Keratinocyte (primary cell): ENCODE results near the gene CMBL. TPM values are rescaled to one million over a fixed set of nuclear protein-coding genes. Genes with fewer than 3 reads are reported as not detected.

Source experiments
- DNase-seq: peaks from one replicate; pipeline ENCODE4 v3.0.0-alpha.2; 2011; ENCODE audit warnings: low read depth, missing footprints, low spot score
- FAIRE-seq: peaks from 2 replicates; lab custom pipeline; 2011; peaks lifted over from hg19 to GRCh38; lab: Jason Lieb, UNC
- H2AFZ ChIP-seq: 2 replicates; pipeline ENCODE4 v1.6.0; 2012; ENCODE audit warnings: low read length, control low read depth, inconsistent platforms; ENCODE audit not compliant: control insufficient read depth
- H3K27ac ChIP-seq: 2 replicates; pipeline ENCODE4 v1.5.1; 2011; ENCODE audit warnings: low read length; ENCODE audit not compliant: control insufficient read depth, insufficient read depth
- H3K27me3 ChIP-seq: 3 replicates; pipeline ENCODE4 v1.6.0; 2011; ENCODE audit warnings: low read length; ENCODE audit not compliant: control insufficient read depth, insufficient read depth; ENCODE audit errors: extremely low read depth
- H3K36me3 ChIP-seq, 2 experiments: 2 replicates in 1 of 2; 3 replicates in 1 of 2; pipeline ENCODE4 v1.5.1; 2011; ENCODE audit warnings: low read length in 2 of 2, mild to moderate bottlenecking in 1 of 2; ENCODE audit not compliant: control insufficient read depth in 2 of 2, insufficient read depth in 2 of 2; ENCODE audit errors: extremely low read depth in 1 of 2
- H3K4me1 ChIP-seq: 3 replicates; pipeline ENCODE4 v1.5.1; 2011; ENCODE audit warnings: low read length; ENCODE audit not compliant: control insufficient read depth, insufficient read depth; ENCODE audit errors: extremely low read depth
- H3K4me2 ChIP-seq: 3 replicates; pipeline ENCODE4 v1.6.0; 2011; ENCODE audit warnings: low read depth, low read length; ENCODE audit not compliant: control insufficient read depth, insufficient read depth; ENCODE audit errors: extremely low read depth
- H3K4me3 ChIP-seq, 3 experiments: fragments of 200-600 bp in 1 of 3; sonication (generic) in 1 of 3; 2 replicates in 2 of 3; 3 replicates in 1 of 3; pipeline ENCODE4 v1.5.1; 2011 to 2016; ENCODE audit warnings: low read length in 3 of 3, mild to moderate bottlenecking in 3 of 3, control low read depth in 2 of 3, inconsistent platforms in 1 of 3, low read depth in 1 of 3, mixed read lengths in 1 of 3, mixed run types in 1 of 3, moderate library complexity in 1 of 3; ENCODE audit not compliant: control insufficient read depth in 2 of 3, insufficient read depth in 2 of 3; ENCODE audit errors: extremely low read depth in 1 of 3
- H3K79me2 ChIP-seq: 2 replicates; pipeline ENCODE4 v1.6.0; 2012; ENCODE audit warnings: low read length; ENCODE audit not compliant: control insufficient read depth, insufficient read depth
- H3K9ac ChIP-seq: 3 replicates; pipeline ENCODE4 v1.6.0; 2011; ENCODE audit warnings: low read length; ENCODE audit not compliant: control insufficient read depth, insufficient read depth; ENCODE audit errors: extremely low read depth
- H3K9me1 ChIP-seq: 3 replicates; pipeline ENCODE4 v1.6.0; 2011; ENCODE audit warnings: low read length; ENCODE audit not compliant: control insufficient read depth, insufficient read depth; ENCODE audit errors: extremely low read depth
- H3K9me3 ChIP-seq: 2 replicates; pipeline ENCODE4 v1.5.1; 2012; ENCODE audit warnings: low read depth, low read length; ENCODE audit not compliant: control insufficient read depth
- H4K20me1 ChIP-seq: 3 replicates; pipeline ENCODE4 v1.6.0; 2011; ENCODE audit warnings: low read length; ENCODE audit not compliant: control insufficient read depth, insufficient read depth; ENCODE audit errors: extremely low read depth
- EZH2 ChIP-seq: IDR thresholded peaks from one replicate; pipeline ENCODE4 v1.6.1; 2012; ENCODE audit warnings: inconsistent platforms, mild to moderate bottlenecking, low read length, moderate library complexity
- dilution Hi-C: fragments of 300-500 bp; cut with MboI; formaldehyde crosslinking; loops from one replicate; pipeline ENCODE4 v1.7.0; 2020; ENCODE audit warnings: low sequenced_read_pairs; ENCODE audit not compliant: extremely low pct_ligation_motif_present
- polyA plus RNA-seq, 5 experiments: library from polyadenylated mRNA; depleted of rRNA in 3 of 5; stranded (reverse) in 3 of 5; stranded (forward) in 1 of 5; unstranded in 1 of 5; fragments of >200 nt; gene quantifications; 1 replicate in 1 of 5; 2 replicates in 3 of 5; 3 replicates in 1 of 5; pipeline versions ENCODE4 v1.2.1 to v1.2.3, GENCODE V29; 2011 to 2012; ENCODE audit warnings: missing spikeins in 2 of 5, low read depth in 1 of 5, low replicate concordance in 1 of 5
- TF ChIP-seq, protein P1 (sequence below), 3 experiments: IDR thresholded peaks in 1 of 3; conservative IDR thresholded peaks in 1 of 3; optimal IDR thresholded peaks in 1 of 3; 2 replicates in 2 of 3; 3 replicates in 1 of 3; pipeline versions ENCODE3 to v1.5.1; 2011; ENCODE audit warnings: low read length in 3 of 3, mild to moderate bottlenecking in 3 of 3, moderate library complexity in 2 of 3, control low read depth in 1 of 3, inconsistent platforms in 1 of 3; ENCODE audit not compliant: insufficient read depth in 2 of 3; ENCODE audit errors: extremely low read depth in 1 of 3

The CMBL gene
- polyA plus RNA-seq, 1 donor (not counting 4 experiments of a cell fraction or from before 2014, with no cell fraction given) = 9.1 TPM

DNA sequence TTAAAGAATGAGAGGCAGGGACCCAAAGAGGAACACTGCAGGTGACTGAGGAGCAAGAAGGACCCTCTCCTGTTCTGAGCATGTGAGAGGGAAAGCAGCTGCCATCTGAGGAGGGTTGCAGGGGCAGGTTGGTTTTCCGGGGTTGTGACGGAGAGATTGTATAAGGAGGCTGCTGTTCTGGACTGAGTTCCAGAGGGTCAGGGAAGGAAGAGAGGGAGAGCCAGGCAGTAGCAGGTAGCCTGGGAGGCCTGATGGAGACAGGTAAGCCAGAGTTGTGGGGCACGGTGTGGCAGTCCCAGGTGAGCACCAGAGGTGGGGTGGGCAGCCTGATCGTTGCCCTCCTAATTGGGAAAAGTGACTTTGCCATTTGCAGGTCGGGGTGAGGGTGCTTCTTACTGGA is 47.8 kb downstream of the CMBL start:
- H3K79me2 ChIP-seq = peaks cover 44% of the 10 kb centered on the region
- DNase-seq (no peak), FAIRE-seq (no peak)
- peaks cover 65 to 77% of the 10 kb centered on the region in 2 experiments for H3K36me3 ChIP-seq
- H3K27me3 ChIP-seq = no peaks in the 10 kb centered on the region
- no peak overlapping the region for H3K9ac ChIP-seq
- H3K4me2 ChIP-seq = no peak overlapping the region
- H2AFZ ChIP-seq = no peak overlapping the region
- H4K20me1 ChIP-seq = peaks cover 8% of the 10 kb centered on the region
- no peaks in the 10 kb centered on the region for H3K4me1 ChIP-seq
- H3K4me3 ChIP-seq = no peak overlapping the region
- TF ChIP-seq, protein P1, sequence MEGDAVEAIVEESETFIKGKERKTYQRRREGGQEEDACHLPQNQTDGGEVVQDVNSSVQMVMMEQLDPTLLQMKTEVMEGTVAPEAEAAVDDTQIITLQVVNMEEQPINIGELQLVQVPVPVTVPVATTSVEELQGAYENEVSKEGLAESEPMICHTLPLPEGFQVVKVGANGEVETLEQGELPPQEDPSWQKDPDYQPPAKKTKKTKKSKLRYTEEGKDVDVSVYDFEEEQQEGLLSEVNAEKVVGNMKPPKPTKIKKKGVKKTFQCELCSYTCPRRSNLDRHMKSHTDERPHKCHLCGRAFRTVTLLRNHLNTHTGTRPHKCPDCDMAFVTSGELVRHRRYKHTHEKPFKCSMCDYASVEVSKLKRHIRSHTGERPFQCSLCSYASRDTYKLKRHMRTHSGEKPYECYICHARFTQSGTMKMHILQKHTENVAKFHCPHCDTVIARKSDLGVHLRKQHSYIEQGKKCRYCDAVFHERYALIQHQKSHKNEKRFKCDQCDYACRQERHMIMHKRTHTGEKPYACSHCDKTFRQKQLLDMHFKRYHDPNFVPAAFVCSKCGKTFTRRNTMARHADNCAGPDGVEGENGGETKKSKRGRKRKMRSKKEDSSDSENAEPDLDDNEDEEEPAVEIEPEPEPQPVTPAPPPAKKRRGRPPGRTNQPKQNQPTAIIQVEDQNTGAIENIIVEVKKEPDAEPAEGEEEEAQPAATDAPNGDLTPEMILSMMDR (optimal IDR thresholded peaks at IDR 0.05 in 1 of 3, IDR thresholded peaks at IDR 0.05 in 1 of 3, conservative IDR thresholded peaks at IDR 0.05 in 1 of 3; ENCODE audit: extremely low read depth in 1 of 3, insufficient read depth in 2 of 3, low read length in 3 of 3) = no peak
- no peak for TF ChIP-seq EZH2
- H3K9me1 ChIP-seq = no peaks in the 10 kb centered on the region
- dilution Hi-C loops = no loop called here
- no peaks in the 10 kb centered on the region for H3K9me3 ChIP-seq
- H3K27ac ChIP-seq = no peak overlapping the region

DNA sequence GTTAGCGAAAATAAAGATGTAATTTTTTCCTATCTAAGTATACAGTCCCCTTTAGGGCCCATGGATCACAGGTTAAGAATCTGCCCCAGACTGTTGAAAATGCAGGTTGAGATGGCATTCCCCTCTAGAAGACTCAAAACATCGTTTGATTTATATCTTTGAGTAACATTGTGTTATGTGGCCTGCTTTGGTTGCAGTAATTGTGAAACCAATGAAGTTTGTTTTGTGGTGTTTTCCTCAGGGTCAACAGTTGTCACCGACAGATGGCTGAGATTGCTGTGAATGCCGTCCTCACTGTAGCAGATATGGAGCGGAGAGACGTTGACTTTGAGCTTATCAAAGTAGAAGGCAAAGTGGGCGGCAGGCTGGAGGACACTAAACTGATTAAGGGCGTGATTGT is 49.8 kb downstream of the CMBL start:
- Histone ChIP-seq H3K4me1 (no peaks in the 10 kb centered on the region), H4K20me1 (peaks cover 8% of the 10 kb centered on the region), H3K4me2 (no peak overlapping the region), H3K4me3 (no peak overlapping the region), H3K9me3 (no peaks in the 10 kb centered on the region), H3K27me3 (no peaks in the 10 kb centered on the region), H3K79me2 (peaks cover 64% of the 10 kb centered on the region), H2AFZ (no peak overlapping the region), H3K9me1 (no peaks in the 10 kb centered on the region), H3K27ac (no peak overlapping the region), H3K9ac (no peak overlapping the region), H3K36me3 (peaks cover 59 to 72% of the 10 kb centered on the region in 2 experiments)
- TF ChIP-seq, protein P1 (optimal IDR thresholded peaks at IDR 0.05 in 1 of 3, IDR thresholded peaks at IDR 0.05 in 1 of 3, conservative IDR thresholded peaks at IDR 0.05 in 1 of 3; ENCODE audit: extremely low read depth in 1 of 3, insufficient read depth in 2 of 3, low read length in 3 of 3) = no peak
- TF ChIP-seq EZH2 = no peak
- dilution Hi-C loops = no loop called here
- FAIRE-seq = no peak
- no peak for DNase-seq
